ENCODE measurements around the gene ACVR1.

DNA sequence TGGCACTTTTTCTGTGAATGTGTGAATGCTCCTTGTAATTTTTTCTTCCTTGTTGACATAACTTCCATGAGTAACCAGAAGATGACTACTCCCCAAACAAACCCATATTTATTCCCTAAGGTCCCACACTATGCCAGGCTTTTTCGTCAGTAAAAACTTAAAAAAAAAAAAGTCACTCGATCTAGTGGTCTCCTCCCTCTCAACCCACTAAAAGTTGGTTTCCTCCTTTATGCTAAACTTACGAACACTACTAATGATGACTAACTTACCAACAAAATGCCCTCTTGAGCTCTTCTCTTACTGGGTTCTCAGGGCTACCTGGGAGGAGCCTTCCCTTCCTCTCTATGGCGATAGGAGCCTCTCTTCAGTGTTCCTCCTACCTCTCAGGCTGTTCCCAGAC lies 18.2 kb downstream of the ACVR1 start:
- TF ChIP-seq, protein P1, sequence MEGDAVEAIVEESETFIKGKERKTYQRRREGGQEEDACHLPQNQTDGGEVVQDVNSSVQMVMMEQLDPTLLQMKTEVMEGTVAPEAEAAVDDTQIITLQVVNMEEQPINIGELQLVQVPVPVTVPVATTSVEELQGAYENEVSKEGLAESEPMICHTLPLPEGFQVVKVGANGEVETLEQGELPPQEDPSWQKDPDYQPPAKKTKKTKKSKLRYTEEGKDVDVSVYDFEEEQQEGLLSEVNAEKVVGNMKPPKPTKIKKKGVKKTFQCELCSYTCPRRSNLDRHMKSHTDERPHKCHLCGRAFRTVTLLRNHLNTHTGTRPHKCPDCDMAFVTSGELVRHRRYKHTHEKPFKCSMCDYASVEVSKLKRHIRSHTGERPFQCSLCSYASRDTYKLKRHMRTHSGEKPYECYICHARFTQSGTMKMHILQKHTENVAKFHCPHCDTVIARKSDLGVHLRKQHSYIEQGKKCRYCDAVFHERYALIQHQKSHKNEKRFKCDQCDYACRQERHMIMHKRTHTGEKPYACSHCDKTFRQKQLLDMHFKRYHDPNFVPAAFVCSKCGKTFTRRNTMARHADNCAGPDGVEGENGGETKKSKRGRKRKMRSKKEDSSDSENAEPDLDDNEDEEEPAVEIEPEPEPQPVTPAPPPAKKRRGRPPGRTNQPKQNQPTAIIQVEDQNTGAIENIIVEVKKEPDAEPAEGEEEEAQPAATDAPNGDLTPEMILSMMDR (conservative IDR thresholded peaks at IDR 0.05 in 1 of 2, IDR thresholded peaks at IDR 0.05 in 1 of 2; ENCODE audit: low read depth in 1 of 2, low read length in 2 of 2) = no peak
- no peak for TF ChIP-seq EZH2 (IDR thresholded peaks at IDR 0.05; ENCODE audit: low read length, missing control alignments)
